Ishikawa (cell line): Measurements from ENCODE around the gene JPT2.

Experiments
- CEBPB ChIP-seq: IDR thresholded peaks from 2 replicates; pipeline ENCODE4 v1.6.1; 2012
- FOXM1 ChIP-seq: IDR thresholded peaks from 2 replicates; pipeline ENCODE4 v1.6.1; 2012; ENCODE audit warnings: low read depth, borderline replicate concordance
- TEAD4 ChIP-seq: IDR thresholded peaks from 2 replicates; pipeline ENCODE4 v1.6.1; 2012
- YY1 ChIP-seq: IDR thresholded peaks from 2 replicates; pipeline ENCODE4 v1.6.1; 2012; ENCODE audit warnings: low read depth
- TF ChIP-seq, protein P1 (sequence below): IDR thresholded peaks from 2 replicates; pipeline ENCODE4 v1.6.1; 2012; ENCODE audit warnings: low read depth, mild to moderate bottlenecking
- TF ChIP-seq, protein P2 (sequence below): IDR thresholded peaks from 2 replicates; pipeline ENCODE4 v1.6.1; 2012

DNA sequence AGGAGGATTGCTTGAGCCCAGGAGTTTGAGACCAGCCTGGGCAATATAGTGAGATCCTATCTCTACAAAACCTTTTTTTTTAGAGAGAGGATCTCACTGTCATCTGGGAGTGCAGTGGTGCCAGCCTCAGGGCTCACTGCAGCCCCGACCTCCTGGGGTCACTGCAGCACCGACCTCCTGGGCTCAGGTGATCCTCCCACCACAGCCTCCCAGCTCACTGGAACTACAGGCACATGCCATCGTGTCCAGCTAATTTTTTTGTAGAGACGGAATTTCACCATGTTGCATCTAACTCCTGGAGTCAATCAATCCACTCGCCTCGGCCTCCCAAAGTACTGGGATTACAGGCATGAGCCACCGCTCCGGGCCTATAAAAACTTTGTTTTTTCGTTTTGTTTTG lies 43.3 kb downstream of the JPT2 start:
- TF ChIP-seq, protein P1, sequence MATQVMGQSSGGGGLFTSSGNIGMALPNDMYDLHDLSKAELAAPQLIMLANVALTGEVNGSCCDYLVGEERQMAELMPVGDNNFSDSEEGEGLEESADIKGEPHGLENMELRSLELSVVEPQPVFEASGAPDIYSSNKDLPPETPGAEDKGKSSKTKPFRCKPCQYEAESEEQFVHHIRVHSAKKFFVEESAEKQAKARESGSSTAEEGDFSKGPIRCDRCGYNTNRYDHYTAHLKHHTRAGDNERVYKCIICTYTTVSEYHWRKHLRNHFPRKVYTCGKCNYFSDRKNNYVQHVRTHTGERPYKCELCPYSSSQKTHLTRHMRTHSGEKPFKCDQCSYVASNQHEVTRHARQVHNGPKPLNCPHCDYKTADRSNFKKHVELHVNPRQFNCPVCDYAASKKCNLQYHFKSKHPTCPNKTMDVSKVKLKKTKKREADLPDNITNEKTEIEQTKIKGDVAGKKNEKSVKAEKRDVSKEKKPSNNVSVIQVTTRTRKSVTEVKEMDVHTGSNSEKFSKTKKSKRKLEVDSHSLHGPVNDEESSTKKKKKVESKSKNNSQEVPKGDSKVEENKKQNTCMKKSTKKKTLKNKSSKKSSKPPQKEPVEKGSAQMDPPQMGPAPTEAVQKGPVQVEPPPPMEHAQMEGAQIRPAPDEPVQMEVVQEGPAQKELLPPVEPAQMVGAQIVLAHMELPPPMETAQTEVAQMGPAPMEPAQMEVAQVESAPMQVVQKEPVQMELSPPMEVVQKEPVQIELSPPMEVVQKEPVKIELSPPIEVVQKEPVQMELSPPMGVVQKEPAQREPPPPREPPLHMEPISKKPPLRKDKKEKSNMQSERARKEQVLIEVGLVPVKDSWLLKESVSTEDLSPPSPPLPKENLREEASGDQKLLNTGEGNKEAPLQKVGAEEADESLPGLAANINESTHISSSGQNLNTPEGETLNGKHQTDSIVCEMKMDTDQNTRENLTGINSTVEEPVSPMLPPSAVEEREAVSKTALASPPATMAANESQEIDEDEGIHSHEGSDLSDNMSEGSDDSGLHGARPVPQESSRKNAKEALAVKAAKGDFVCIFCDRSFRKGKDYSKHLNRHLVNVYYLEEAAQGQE, result no peak
- no peak for TF ChIP-seq TEAD4
- TF ChIP-seq, protein P2, sequence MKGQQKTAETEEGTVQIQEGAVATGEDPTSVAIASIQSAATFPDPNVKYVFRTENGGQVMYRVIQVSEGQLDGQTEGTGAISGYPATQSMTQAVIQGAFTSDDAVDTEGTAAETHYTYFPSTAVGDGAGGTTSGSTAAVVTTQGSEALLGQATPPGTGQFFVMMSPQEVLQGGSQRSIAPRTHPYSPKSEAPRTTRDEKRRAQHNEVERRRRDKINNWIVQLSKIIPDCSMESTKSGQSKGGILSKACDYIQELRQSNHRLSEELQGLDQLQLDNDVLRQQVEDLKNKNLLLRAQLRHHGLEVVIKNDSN, result no peak
- no peak for TF ChIP-seq CEBPB
- TF ChIP-seq FOXM1, result no peak
- TF ChIP-seq YY1, result no peak
